Neural progenitor cell (in vitro differentiated cells): ENCODE data around the gene UPF2. TPM values are rescaled to one million over a fixed set of nuclear protein-coding genes. Genes with fewer than 3 reads are reported as not detected.
A peak's percentile ranks its signal among the peaks of the same experiment; 100 is the strongest.

Experiments
- DNase-seq: peaks from one replicate; pipeline ENCODE4 v3.0.0-alpha.2; 2016; ENCODE audit warnings: low spot score
- H2AFZ ChIP-seq: fragments of 200-600 bp; sonication (generic); replicated peaks from 2 replicates; pipeline ENCODE4 v1.6.1; 2016; ENCODE audit warnings: antibody characterized with exemption
- H3F3A ChIP-seq: fragments of 200-600 bp; sonication (generic); 2 replicates; pipeline ENCODE4 v1.6.1; 2016; ENCODE audit warnings: antibody characterized with exemption, low read depth
- H3K27ac ChIP-seq: fragments of 200-600 bp; sonication (generic); 2 replicates; pipeline ENCODE4 v1.5.1; 2016; ENCODE audit warnings: mild to moderate bottlenecking
- H3K27me3 ChIP-seq: fragments of 200-600 bp; sonication (generic); 2 replicates; pipeline ENCODE4 v1.6.1; 2016; ENCODE audit warnings: mild to moderate bottlenecking, moderate library complexity
- H3K36me3 ChIP-seq: fragments of 200-600 bp; sonication (generic); 2 replicates; pipeline ENCODE4 v1.5.1; 2016
- H3K4me1 ChIP-seq: fragments of 200-600 bp; sonication (generic); 2 replicates; pipeline ENCODE4 v1.6.1; 2016; ENCODE audit warnings: mixed run types
- H3K4me2 ChIP-seq: fragments of 200-600 bp; sonication (generic); 2 replicates; pipeline ENCODE4 v1.6.1; 2016
- H3K4me3 ChIP-seq: fragments of 200-600 bp; sonication (generic); 2 replicates; pipeline ENCODE4 v1.5.1; 2016
- H3K79me2 ChIP-seq: fragments of 200-600 bp; sonication (generic); 2 replicates; pipeline ENCODE4 v1.6.1; 2016; ENCODE audit warnings: low read depth
- H3K9ac ChIP-seq: fragments of 200-600 bp; sonication (generic); 2 replicates; pipeline ENCODE4 v1.6.1; 2016
- H3K9me3 ChIP-seq: fragments of 200-600 bp; sonication (generic); 2 replicates; pipeline ENCODE4 v1.5.1; 2016; ENCODE audit warnings: low read depth
- H4K20me1 ChIP-seq: fragments of 200-600 bp; sonication (generic); 2 replicates; pipeline ENCODE4 v1.6.1; 2016; ENCODE audit warnings: low read depth
- H3K27ac Mint-ChIP-seq: 3 replicates; pipeline ENCODE4 v1.8.0; 2021; ENCODE audit warnings: mixed read lengths
- H3K27me3 Mint-ChIP-seq: 2 replicates; pipeline ENCODE4 v1.8.0; 2022; ENCODE audit warnings: low read depth, mild to moderate bottlenecking, inconsistent platforms, moderate library complexity, mixed read lengths; ENCODE audit not compliant: insufficient read depth
- H3K36me3 Mint-ChIP-seq: 3 replicates; pipeline ENCODE4 v1.8.0; 2021; ENCODE audit warnings: mixed read lengths
- H3K4me1 Mint-ChIP-seq: 3 replicates; pipeline ENCODE4 v1.8.0; 2021; ENCODE audit warnings: mixed read lengths
- H3K4me3 Mint-ChIP-seq: 3 replicates; pipeline ENCODE4 v1.8.0; 2021; ENCODE audit warnings: mild to moderate bottlenecking, moderate library complexity, mixed read lengths
- H3K9me3 Mint-ChIP-seq: 3 replicates; pipeline ENCODE4 v1.8.0; 2020; ENCODE audit warnings: mixed read lengths
- EZH2 ChIP-seq: fragments of 200-600 bp; sonication (generic); IDR thresholded peaks from 2 replicates; pipeline ENCODE4 v1.6.1; 2017; ENCODE audit warnings: antibody characterized with exemption, mild to moderate bottlenecking, moderate library complexity
- EZH2phosphoT487 ChIP-seq: fragments of 200-600 bp; sonication (generic); IDR thresholded peaks from 2 replicates; pipeline ENCODE4 v1.6.1; 2017; ENCODE audit warnings: antibody characterized with exemption
- total RNA-seq: library from RNA; depleted of rRNA; stranded (reverse); fragments of >200 nt; gene quantifications from 2 replicates; pipeline ENCODE4 v1.2.3, GENCODE V29; 2015; ENCODE audit warnings: low replicate concordance
- TF ChIP-seq, protein P1 (sequence below): fragments of 200-600 bp; sonication (generic); IDR thresholded peaks from 2 replicates; pipeline ENCODE4 v1.5.1; 2017; ENCODE audit warnings: antibody characterized with exemption, mild to moderate bottlenecking

UPF2 gene
- total RNA-seq, 1 donor from 2014 or later = 33.2 TPM

DNA sequence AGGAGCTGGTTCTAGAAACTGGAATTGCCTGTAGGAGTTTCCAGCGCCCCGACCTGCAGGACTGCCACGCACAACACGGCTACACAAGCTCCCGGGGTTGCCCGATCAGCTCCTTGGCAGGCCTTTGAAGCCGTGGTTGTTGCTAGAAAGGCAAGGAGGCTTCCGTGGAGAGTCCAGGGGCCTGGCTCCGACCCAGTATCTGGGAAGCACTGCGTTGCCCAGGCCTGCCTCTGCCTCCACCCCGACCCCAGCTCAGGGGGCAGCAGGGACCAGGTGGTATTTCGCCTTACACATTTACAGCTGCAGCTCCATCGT lies 165.1 kb downstream of the UPF2 start:
- Mint-ChIP-seq H3K4me1 (peaks cover 47% of the 10 kb centered on the region), H3K27me3 (peaks cover 5% of the 10 kb centered on the region), H3K36me3 (no peaks in the 10 kb centered on the region), H3K27ac (no peak overlapping the region), H3K9me3 (no peaks in the 10 kb centered on the region), H3K4me3 (no peak overlapping the region)
- Histone ChIP-seq H3K4me1 (peaks cover 17% of the 10 kb centered on the region), H3K9me3 (no peaks in the 10 kb centered on the region), H3K9ac (no peak overlapping the region), H3K4me2 (no peak overlapping the region), H4K20me1 (no peaks in the 10 kb centered on the region), H3K4me3 (no peak overlapping the region), H3K27me3 (no peaks in the 10 kb centered on the region), H3K79me2 (no peaks in the 10 kb centered on the region), H3K27ac (no peak overlapping the region), H2AFZ (no peak overlapping the region), H3K36me3 (no peaks in the 10 kb centered on the region), H3F3A (peaks cover 14% of the 10 kb centered on the region)
- no peak for DNase-seq
- TF ChIP-seq, protein P1, sequence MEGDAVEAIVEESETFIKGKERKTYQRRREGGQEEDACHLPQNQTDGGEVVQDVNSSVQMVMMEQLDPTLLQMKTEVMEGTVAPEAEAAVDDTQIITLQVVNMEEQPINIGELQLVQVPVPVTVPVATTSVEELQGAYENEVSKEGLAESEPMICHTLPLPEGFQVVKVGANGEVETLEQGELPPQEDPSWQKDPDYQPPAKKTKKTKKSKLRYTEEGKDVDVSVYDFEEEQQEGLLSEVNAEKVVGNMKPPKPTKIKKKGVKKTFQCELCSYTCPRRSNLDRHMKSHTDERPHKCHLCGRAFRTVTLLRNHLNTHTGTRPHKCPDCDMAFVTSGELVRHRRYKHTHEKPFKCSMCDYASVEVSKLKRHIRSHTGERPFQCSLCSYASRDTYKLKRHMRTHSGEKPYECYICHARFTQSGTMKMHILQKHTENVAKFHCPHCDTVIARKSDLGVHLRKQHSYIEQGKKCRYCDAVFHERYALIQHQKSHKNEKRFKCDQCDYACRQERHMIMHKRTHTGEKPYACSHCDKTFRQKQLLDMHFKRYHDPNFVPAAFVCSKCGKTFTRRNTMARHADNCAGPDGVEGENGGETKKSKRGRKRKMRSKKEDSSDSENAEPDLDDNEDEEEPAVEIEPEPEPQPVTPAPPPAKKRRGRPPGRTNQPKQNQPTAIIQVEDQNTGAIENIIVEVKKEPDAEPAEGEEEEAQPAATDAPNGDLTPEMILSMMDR = no peak
- TF ChIP-seq EZH2phosphoT487 (no peak), EZH2 (no peak)

DNA sequence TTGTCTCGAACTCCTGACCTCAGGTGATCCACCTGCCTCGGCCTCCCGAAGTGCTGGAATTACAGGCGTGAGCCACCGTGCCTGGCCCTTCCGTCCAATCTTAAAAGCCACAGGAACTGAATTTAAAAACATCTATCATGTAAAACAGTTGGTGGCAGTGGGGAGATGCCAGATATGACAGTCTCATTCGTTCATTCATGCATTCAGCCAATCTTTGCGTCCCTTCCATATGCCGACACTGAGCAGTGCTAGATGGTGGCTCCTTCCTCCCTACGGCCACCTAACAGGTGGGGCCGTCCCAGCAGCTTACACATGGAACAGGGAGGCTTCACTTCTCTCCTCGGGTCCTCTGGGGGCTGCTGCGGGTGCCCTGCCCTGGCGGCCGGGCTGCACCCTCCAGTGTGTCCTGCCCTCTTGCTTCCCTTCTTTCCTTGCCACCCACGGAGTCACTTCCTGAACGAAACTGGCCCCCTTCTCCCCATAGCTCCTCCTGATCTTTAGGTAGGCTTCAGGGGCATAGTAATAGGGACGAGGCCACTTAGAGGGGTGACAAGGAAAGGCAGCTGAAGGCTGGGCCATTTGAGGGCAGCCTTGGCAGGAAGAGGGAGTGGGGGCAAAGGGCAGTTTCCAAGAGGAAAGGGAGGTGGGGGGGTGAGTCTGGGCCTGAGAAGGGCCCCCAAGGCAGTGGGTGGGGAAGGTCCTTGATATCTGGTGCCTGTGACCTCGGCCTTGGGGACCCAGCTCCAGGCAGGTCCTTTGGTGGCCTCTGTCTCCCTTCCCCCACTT lies 165.6 kb downstream of the UPF2 start:
- Histone ChIP-seq H3K9ac (no peak overlapping the region), H3K27me3 (no peaks in the 10 kb centered on the region), H3K79me2 (no peaks in the 10 kb centered on the region), H4K20me1 (no peaks in the 10 kb centered on the region), H3F3A (peaks cover 14% of the 10 kb centered on the region), H3K4me1 (peaks cover 17% of the 10 kb centered on the region), H3K36me3 (no peaks in the 10 kb centered on the region), H2AFZ (no peak overlapping the region), H3K4me2 (no peak overlapping the region), H3K4me3 (no peak overlapping the region), H3K27ac (no peak overlapping the region), H3K9me3 (no peaks in the 10 kb centered on the region)
- no peak overlapping the region for H3K4me3 Mint-ChIP-seq
- H3K9me3 Mint-ChIP-seq = no peaks in the 10 kb centered on the region
- H3K27me3 Mint-ChIP-seq = peaks cover 5% of the 10 kb centered on the region
- H3K27ac Mint-ChIP-seq = peak overlapping the region; percentile 46
- no peak for DNase-seq
- H3K36me3 Mint-ChIP-seq = no peaks in the 10 kb centered on the region
- H3K4me1 Mint-ChIP-seq = peaks cover 49% of the 10 kb centered on the region
- no peak for TF ChIP-seq EZH2phosphoT487
- TF ChIP-seq EZH2 = no peak
- TF ChIP-seq, protein P1 = no peak

DNA sequence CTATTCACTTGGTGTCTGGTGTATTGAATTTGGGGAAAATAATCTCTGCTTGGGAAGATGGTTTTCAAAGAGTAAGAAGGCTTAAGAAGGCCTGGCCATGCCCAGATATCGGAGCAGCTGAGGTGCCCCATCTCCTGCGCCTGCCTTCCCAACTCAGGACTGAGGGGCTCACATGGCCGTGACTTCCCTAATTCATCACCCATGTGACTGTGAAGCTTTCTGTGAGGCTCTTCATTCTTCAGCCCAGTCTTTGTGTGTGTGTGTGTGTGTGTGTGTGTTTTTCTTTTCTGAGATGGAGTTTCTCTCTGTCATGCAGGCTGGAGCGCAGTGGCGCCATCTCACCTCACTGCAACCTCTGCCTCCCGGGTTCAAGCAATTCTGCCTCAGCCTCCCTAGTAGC lies 166.3 kb downstream of the UPF2 start:
- H3K27me3 Mint-ChIP-seq = peaks cover 5% of the 10 kb centered on the region
- DNase-seq = no peak
- Histone ChIP-seq H3K9me3 (no peaks in the 10 kb centered on the region), H3K4me3 (no peak overlapping the region), H3K79me2 (no peaks in the 10 kb centered on the region), H3K27ac (no peak overlapping the region), H3K36me3 (no peaks in the 10 kb centered on the region), H2AFZ (no peak overlapping the region), H3K4me1 (peaks cover 17% of the 10 kb centered on the region), H3K27me3 (no peaks in the 10 kb centered on the region), H4K20me1 (no peaks in the 10 kb centered on the region), H3K4me2 (no peak overlapping the region), H3K9ac (no peak overlapping the region), H3F3A (peaks cover 14% of the 10 kb centered on the region)
- H3K9me3 Mint-ChIP-seq = no peaks in the 10 kb centered on the region
- TF ChIP-seq, protein P1 = no peak
- TF ChIP-seq EZH2 (no peak), EZH2phosphoT487 (no peak)
- peaks cover 52% of the 10 kb centered on the region for H3K4me1 Mint-ChIP-seq
- peak overlapping the region; percentile 13 for H3K27ac Mint-ChIP-seq
- H3K4me3 Mint-ChIP-seq = no peak overlapping the region
- no peaks in the 10 kb centered on the region for H3K36me3 Mint-ChIP-seq
